SHP77 (cell line): ENCODE measurements around the gene LCORL.
"Not testable (repeated sequence)": the region's sequence is repeated elsewhere in the genome, so short reads cannot be mapped to it uniquely, and the experiment has no call there.

Experiments
- DNase-seq, 2 experiments: peaks; one replicate each; lab custom pipeline; 2025; lab: John Stamatoyannopoulos, UW

Gene LCORL

DNA sequence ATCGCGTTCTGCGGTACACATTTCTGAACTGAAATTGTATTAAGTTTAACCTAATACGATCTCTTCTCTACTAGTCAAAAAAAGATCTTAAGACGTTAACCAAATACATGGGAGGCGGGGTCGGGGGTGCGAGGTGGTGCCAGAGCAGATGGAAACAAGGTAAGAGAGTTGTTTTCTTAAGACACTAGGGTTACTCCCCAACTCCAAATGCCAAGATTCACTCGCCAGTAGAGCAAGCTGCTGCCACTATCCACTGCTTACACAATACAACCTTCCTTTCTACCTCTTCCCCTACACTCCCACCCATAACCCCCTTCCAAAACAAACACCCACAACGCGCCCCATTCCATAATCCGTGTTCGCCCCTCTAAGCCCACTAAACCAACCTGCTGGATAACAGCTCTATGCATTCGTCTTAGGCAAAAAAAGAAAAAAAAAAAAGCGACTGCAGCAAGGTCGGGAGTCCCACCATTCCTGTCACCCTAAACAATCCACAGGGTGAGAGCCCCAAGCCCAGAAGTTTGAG is 1.3 kb downstream of the LCORL start:
- DNase-seq = no peak

- no peak for DNase-seq
Observed at GRCh38 chr4:18014269-18014668, 7.3 kb downstream of the LCORL start.

- DNase-seq = no peak
Observed at GRCh38 chr4:18012807-18013462, 8.6 kb downstream of the LCORL start.

DNA sequence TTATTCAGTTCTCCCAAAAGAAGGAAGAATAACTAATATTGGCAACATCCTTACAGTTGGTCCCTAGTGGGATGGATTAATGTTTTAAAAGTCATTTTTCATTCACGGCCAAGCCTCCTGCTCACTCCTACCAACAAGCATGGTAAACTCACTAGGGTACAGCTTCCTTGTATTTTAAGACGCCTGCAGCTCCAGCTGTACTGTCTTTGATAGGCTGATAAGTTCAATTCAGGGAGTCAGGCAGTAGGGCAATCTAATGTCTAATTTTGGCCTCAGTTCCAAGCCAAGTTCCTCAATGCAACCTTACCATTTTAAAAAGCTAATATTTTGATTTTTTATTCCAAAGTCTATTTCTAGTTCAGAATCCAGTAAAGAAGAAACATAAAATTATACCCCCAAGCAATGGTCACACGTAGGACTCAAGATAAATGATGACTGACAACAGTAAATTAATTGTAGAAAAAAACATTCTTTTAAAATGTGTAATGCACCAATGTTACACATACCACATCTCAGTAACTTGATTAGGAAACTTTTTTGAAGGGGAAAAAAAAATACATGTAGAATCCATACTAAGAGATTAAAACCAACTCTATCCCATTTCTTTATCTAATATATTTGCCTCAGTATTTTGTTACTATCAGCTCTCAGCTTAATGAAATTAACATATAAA is 9.3 kb downstream of the LCORL start:
- no peak for DNase-seq

GRCh38 chr4:18007625-18008024 is 13.9 kb downstream of the LCORL start:
- DNase-seq = no peak

DNA sequence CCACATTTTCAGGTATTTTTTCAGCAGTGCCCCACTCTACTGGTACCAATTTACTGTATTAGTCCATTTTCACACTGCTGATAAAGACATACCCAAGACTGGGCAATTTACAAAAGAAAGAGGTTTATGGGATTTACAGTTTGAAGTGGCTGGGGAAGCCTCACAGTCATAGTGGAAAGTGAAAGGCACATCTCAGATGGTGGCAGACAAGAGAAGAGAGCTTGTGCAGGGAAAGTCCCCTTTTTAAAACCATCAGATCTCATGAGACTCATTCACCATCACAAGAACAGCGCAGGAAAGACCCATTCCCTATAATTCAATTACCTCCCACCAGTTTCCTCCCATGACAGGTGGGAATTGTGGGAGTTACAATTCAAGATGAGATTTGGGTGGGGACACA is 15.1 kb downstream of the LCORL start:
- DNase-seq = not testable (repeated sequence)

- DNase-seq = no peak
Observed at GRCh38 chr4:17997129-17997528, 24.4 kb downstream of the LCORL start.

- no peak for DNase-seq
Observed at GRCh38 chr4:17995165-17995564, 26.4 kb downstream of the LCORL start.

DNA sequence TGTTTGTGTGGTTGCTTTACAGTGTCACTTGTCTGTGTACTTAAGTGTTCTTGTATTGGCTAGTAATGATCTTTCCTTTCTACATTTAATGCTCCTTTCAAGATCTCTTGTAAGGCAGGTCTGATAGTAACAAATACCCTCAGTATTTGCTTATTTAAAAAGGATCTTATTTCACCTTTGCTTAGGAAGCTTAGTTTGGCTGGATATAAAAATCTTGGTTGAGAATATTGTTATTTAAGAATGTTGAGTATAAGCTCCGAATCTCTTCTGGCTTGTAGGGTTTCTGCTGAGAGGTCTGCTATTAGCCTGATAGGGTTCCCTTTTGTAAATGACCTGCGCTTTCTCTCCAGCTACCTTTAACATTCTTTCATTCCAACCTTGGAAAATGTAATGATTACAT is 35.7 kb downstream of the LCORL start:
- DNase-seq = no peak

GRCh38 chr4:17981063-17981462 is 40.5 kb downstream of the LCORL start:
- DNase-seq = no peak

DNA sequence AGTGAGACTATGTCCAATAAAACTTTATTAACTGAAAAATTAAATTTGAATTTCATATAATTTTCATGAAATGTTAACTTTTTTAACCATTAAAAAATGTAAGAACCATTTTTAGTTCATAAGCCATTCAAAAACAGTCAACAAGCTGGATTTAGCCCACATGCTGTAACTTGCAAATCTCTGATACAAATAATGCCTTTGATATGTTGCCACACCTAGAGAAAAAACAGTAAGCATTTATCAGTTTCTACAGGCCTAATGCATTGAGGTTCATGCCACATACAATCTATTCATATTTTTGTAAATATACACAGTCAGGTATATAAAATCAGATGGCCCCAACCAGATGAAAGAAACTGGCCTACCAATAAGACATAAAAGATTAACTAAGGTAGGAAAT is 52.8 kb downstream of the LCORL start:
- DNase-seq = no peak

- DNase-seq = no peak
Observed at GRCh38 chr4:17967078-17967477, 54.5 kb downstream of the LCORL start.

GRCh38 chr4:17966312-17966711 is 55.2 kb downstream of the LCORL start:
- DNase-seq = no peak

GRCh38 chr4:17964576-17964975 is 57.0 kb downstream of the LCORL start:
- DNase-seq = no peak

GRCh38 chr4:17962171-17962570 is 59.4 kb downstream of the LCORL start:
- DNase-seq = no peak

- DNase-seq = no peak
Observed at GRCh38 chr4:17961249-17961648, 60.3 kb downstream of the LCORL start.

- DNase-seq = no peak
Observed at GRCh38 chr4:17958181-17958580, 63.4 kb downstream of the LCORL start.

GRCh38 chr4:17957688-17958087 is 63.9 kb downstream of the LCORL start:
- DNase-seq = no peak

DNA sequence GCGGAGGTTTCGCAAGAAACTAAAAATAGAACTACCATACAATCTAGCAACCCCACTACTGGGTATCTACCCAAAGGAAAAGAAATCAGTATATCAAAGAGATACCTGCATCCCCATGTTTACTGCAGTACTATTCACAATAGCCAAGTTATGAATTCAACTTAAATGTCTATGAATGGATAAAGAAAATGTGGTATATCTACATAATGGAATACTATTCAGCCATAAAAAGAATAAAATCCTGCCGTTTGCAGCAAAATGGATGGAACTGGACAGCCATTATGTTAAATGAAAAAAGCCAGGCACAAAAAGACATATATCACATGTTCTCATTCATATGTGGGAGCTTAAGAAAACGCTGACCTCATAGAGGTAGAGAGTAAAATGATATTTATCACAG is 65.3 kb downstream of the LCORL start:
- DNase-seq = no peak

DNA sequence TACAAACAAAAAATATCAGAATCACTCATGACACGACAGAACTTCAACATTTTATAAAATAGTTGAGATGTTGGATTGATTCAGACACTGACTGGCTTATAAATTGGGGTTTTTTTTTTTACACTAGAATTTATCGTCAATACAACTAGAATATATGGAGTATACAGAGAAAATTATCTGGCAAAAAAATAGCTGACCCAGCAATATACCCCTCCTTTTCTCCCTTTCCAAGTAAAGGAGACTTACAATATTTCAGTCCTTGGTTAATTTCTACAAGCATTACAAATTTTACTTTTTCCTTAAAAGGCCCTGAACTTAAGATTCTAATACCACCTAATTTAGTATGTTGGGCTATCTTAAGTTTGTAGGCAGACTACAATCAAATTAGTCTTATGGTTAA is 76.3 kb downstream of the LCORL start:
- no peak for DNase-seq

- DNase-seq = no peak
Observed at GRCh38 chr4:17941731-17942130, 79.8 kb downstream of the LCORL start.

DNA sequence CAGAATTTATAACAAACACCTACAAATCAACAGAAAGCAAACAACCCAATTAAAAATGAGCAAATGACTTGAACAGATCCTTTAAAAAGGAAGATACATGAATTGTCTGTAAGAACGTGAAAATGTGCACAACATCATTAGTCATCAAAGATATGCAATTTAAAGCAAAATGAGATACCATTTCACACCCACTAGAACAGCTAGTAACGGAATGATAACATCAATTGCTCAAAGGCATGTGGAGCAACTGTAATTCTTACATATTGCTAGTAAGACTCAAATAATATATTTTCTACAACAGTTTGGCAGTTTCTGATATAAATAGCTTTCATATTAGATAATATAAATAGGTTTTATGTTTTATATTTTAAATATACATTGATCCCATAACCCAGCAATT is 82.5 kb downstream of the LCORL start:
- DNase-seq = no peak

GRCh38 chr4:17934286-17934685 is 87.3 kb downstream of the LCORL start:
- no peak for DNase-seq

GRCh38 chr4:17933126-17933525 is 88.4 kb downstream of the LCORL start:
- no peak for DNase-seq
